Measurements from ENCODE around the gene RNF214. TPM values are rescaled to one million over a fixed set of nuclear protein-coding genes. Genes with fewer than 3 reads are reported as not detected.

RNF214 gene
- total and polyA plus RNA-seq, 2 donors (not counting 1 experiment from before 2014, with no cell fraction given): 16.0 to 36.1 TPM

DNA sequence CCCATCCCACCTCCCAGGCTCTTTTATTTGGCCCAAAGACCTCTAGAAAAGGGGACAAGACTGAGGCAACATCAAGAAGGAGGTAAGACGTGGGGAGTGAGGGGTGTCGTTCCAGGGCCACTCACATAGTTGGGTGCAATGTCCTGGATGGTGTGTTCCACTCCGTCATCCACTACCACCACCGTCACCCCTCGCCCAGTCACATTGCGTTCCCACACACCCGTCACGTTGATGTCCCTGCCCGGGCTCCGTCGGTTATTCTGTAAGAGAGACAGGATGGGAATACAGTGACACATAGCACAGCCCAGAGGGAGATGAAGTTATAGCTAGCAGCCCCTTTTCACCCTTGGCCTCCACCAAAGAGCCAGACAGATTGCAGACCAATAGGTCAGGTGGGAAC lies 4.4 kb upstream of the RNF214 start:
- POLR2A ChIA-PET: interaction anchor here (0.7 to 1.3 kb wide), 2 partner anchors 8 to 45 kb away, joined by 3 to 4 read pairs; no protein-coding TSS in a partner anchor
- Histone ChIP-seq H3K36me3 (replicated peaks in 1 of 2; ENCODE audit: control extremely low read depth in 1 of 2, control insufficient read depth in 1 of 2, extremely low read depth in 1 of 2, insufficient read depth in 2 of 2, low read length in 1 of 2) (peaks cover 5 to 69% of the 10 kb centered on the region in 2 experiments), H3K4me3 (ENCODE audit: control extremely low read depth in 1 of 5, extremely low read depth in 1 of 5, insufficient read depth in 1 of 5, low read depth in 2 of 5, low read length in 4 of 5) (no peak overlapping the region), H3K4me2 (replicated peaks; ENCODE audit: low read depth, low read length, poor library complexity, severe bottlenecking) (no peak overlapping the region), H3K27me3 (replicated peaks in 1 of 4; ENCODE audit: control extremely low read depth in 1 of 4, control insufficient read depth in 3 of 4, insufficient read depth in 4 of 4, low read length in 3 of 4) (no peaks in the 10 kb centered on the region), H3K27ac (ENCODE audit: low read length in 2 of 2) (no peak overlapping the region), H3K4me1 (ENCODE audit: control insufficient read depth in 2 of 2, insufficient read depth in 2 of 2, low read length in 2 of 2) (peaks cover 27 to 40% of the 10 kb centered on the region in 2 donors), H2AFZ (ENCODE audit: insufficient read depth, low read depth, low read length, poor library complexity, severe bottlenecking) (no peak overlapping the region), H3K79me2 (ENCODE audit: control insufficient read depth, insufficient read depth, low read length) (peaks cover 75% of the 10 kb centered on the region), H3K9me3 (ENCODE audit: control extremely low read depth in 1 of 3, control insufficient read depth in 2 of 3, insufficient read depth in 1 of 3, low read length in 2 of 3) (peaks cover 0 to 3% (median 0%) of the 10 kb centered on the region in 3 donors), H4K20me1 (ENCODE audit: control insufficient read depth, insufficient read depth, low read length, poor library complexity, severe bottlenecking) (peaks cover 8% of the 10 kb centered on the region), H3K9ac (ENCODE audit: low read length) (no peak overlapping the region)
- Mint-ChIP-seq H3K4me3 (no peak overlapping the region), H3K27me3 (no peaks in the 10 kb centered on the region), H3K4me1 (peaks cover 40% of the 10 kb centered on the region), H3K27ac (peak overlapping the region; percentile 82), H3K9me3 (ENCODE audit: insufficient read depth) (no peaks in the 10 kb centered on the region)
- ATAC-seq (ENCODE audit: low read depth): no peak
- intact Hi-C loops (cut with micrococcal nuclease): no loop called here
- 100% methylated on average over 7 of the region's 11 CpGs for WGBS (ENCODE audit: insufficient coverage)
- CTCF ChIA-PET: interaction anchor here (0.8 to 19.9 kb wide), 14 partner anchors 11 to 494 kb away, joined by 3 to 309 read pairs (median 4); partner anchors contain the start of genes APOA5, PAFAH1B2, SIDT2 and ZPR1
- TF ChIP-seq, protein P1, sequence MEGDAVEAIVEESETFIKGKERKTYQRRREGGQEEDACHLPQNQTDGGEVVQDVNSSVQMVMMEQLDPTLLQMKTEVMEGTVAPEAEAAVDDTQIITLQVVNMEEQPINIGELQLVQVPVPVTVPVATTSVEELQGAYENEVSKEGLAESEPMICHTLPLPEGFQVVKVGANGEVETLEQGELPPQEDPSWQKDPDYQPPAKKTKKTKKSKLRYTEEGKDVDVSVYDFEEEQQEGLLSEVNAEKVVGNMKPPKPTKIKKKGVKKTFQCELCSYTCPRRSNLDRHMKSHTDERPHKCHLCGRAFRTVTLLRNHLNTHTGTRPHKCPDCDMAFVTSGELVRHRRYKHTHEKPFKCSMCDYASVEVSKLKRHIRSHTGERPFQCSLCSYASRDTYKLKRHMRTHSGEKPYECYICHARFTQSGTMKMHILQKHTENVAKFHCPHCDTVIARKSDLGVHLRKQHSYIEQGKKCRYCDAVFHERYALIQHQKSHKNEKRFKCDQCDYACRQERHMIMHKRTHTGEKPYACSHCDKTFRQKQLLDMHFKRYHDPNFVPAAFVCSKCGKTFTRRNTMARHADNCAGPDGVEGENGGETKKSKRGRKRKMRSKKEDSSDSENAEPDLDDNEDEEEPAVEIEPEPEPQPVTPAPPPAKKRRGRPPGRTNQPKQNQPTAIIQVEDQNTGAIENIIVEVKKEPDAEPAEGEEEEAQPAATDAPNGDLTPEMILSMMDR (IDR thresholded peaks at IDR 0.05): no peak
- no peak for TF ChIP-seq EZH2 (IDR thresholded peaks at IDR 0.05; ENCODE audit: borderline replicate concordance, insufficient read depth, low read depth, low read length, poor library complexity, severe bottlenecking)
- no peak for DNase-seq

DNA sequence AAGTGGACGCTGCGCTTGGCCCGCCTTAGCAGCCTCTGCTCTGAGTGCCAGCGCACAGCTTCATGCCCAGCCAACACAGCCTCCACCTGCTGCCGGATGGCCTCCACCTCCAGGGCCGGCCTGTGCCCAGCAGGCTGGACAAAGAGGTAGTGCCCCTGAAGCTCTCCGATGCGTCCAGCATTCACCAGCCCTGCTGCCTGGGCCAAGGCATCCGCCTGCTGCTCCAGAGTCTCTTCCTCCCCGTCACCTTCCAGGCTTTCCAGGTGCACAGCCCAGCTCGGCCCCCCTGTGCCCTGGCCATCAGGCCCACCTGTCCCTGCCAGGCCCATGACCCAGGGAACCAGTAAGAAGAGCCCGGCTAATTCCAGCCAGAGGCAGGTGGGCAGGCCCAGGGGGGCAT lies 3.1 kb upstream of the RNF214 start:
- Mint-ChIP-seq H3K4me1 (peaks cover 53% of the 10 kb centered on the region), H3K4me3 (peak overlapping the region; percentile 95), H3K27me3 (no peaks in the 10 kb centered on the region), H3K9me3 (ENCODE audit: insufficient read depth) (no peaks in the 10 kb centered on the region), H3K27ac (peak overlapping the region; percentile 99)
- DNase-seq (no peak), ATAC-seq (ENCODE audit: low read depth) (no peak)
- Histone ChIP-seq H3K9me3 (ENCODE audit: control extremely low read depth in 1 of 3, control insufficient read depth in 2 of 3, insufficient read depth in 1 of 3, low read length in 2 of 3) (peaks cover 0 to 3% (median 0%) of the 10 kb centered on the region in 3 donors), H3K27me3 (replicated peaks in 1 of 4; ENCODE audit: control extremely low read depth in 1 of 4, control insufficient read depth in 3 of 4, insufficient read depth in 4 of 4, low read length in 3 of 4) (no peaks in the 10 kb centered on the region), H3K4me2 (replicated peaks; ENCODE audit: low read depth, low read length, poor library complexity, severe bottlenecking) (peak overlapping the region; percentile 96), H3K4me3 (ENCODE audit: control extremely low read depth in 1 of 5, extremely low read depth in 1 of 5, insufficient read depth in 1 of 5, low read depth in 2 of 5, low read length in 4 of 5) (no peak overlapping the region), H2AFZ (ENCODE audit: insufficient read depth, low read depth, low read length, poor library complexity, severe bottlenecking) (no peak overlapping the region), H4K20me1 (ENCODE audit: control insufficient read depth, insufficient read depth, low read length, poor library complexity, severe bottlenecking) (peaks cover 2% of the 10 kb centered on the region), H3K36me3 (replicated peaks in 1 of 2; ENCODE audit: control extremely low read depth in 1 of 2, control insufficient read depth in 1 of 2, extremely low read depth in 1 of 2, insufficient read depth in 2 of 2, low read length in 1 of 2) (peaks cover 3 to 56% of the 10 kb centered on the region in 2 experiments), H3K9ac (ENCODE audit: low read length) (no peak overlapping the region), H3K79me2 (ENCODE audit: control insufficient read depth, insufficient read depth, low read length) (peaks cover 67% of the 10 kb centered on the region), H3K4me1 (ENCODE audit: control insufficient read depth in 2 of 2, insufficient read depth in 2 of 2, low read length in 2 of 2) (peaks cover 34 to 44% of the 10 kb centered on the region in 2 donors), H3K27ac (ENCODE audit: low read length in 2 of 2) (peak overlapping the region; percentile 82 to 84)
- intact Hi-C loops (cut with micrococcal nuclease): no loop called here
- ChIA-PET POLR2A (interaction anchor here (1.3 kb wide), 1 partner anchor 46 kb away, joined by 3 read pairs; no protein-coding TSS in a partner anchor), CTCF (interaction anchor here (1.2 to 19.9 kb wide), 7 partner anchors 8 to 394 kb away, joined by 3 to 309 read pairs (median 11); partner anchors contain the start of genes PAFAH1B2, SIDT2 and SIK3)
- TF ChIP-seq EZH2 (IDR thresholded peaks at IDR 0.05; ENCODE audit: borderline replicate concordance, insufficient read depth, low read depth, low read length, poor library complexity, severe bottlenecking): no peak
- TF ChIP-seq, protein P1 (IDR thresholded peaks at IDR 0.05): no peak
- WGBS (ENCODE audit: insufficient coverage): 97% methylated on average over 12 of the region's 12 CpGs
